ENCODE measurements around the gene MYO9A. TPM values are rescaled to one million over a fixed set of nuclear protein-coding genes. Genes with fewer than 3 reads are reported as not detected.

MYO9A gene
- total RNA-seq, 1 donor from 2014 or later, result 41.8 TPM

DNA sequence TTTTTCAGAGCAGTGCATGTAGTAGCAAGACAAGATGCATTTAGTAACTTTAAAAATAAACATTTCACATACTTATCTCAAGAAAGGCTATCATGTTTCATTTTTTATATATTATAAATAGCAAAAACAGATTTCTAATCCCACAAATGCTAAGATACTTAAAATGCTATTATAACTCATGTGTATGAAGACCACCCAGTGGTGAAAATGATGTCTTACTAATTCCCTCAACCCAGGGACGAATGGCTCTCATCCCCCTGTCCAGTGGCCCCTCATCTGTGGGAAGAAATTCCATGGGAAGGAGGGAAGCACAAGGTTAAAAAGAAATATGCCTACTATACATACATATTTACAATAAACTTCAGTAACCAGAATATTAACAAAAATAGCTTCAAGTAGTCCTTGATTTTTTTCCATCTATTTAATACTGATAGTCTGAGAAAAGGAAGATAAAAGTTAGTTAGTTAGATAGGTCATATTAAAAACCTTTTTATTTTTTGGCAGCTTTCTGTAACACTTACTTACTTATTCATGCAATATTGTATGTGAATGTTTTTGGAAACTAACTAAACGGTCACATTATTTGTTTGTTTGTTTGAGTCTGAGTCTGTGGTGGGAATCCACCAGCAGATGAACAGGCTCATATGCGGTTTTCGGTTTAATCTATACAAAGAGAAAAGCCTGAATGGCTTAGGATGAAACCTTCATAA lies 292.8 kb downstream of the MYO9A start:
- H3K4me3 Mint-ChIP-seq (ENCODE audit: unreplicated experiment), result no peak overlapping the region
- no peaks in the 10 kb centered on the region for H3K27me3 Mint-ChIP-seq (ENCODE audit: low read depth)
- H3K36me3 Mint-ChIP-seq (ENCODE audit: low read depth), result peaks cover 57% of the 10 kb centered on the region
- peaks cover 7% of the 10 kb centered on the region for H3K4me1 Mint-ChIP-seq (ENCODE audit: low read depth)
- TF ChIP-seq, protein P1, sequence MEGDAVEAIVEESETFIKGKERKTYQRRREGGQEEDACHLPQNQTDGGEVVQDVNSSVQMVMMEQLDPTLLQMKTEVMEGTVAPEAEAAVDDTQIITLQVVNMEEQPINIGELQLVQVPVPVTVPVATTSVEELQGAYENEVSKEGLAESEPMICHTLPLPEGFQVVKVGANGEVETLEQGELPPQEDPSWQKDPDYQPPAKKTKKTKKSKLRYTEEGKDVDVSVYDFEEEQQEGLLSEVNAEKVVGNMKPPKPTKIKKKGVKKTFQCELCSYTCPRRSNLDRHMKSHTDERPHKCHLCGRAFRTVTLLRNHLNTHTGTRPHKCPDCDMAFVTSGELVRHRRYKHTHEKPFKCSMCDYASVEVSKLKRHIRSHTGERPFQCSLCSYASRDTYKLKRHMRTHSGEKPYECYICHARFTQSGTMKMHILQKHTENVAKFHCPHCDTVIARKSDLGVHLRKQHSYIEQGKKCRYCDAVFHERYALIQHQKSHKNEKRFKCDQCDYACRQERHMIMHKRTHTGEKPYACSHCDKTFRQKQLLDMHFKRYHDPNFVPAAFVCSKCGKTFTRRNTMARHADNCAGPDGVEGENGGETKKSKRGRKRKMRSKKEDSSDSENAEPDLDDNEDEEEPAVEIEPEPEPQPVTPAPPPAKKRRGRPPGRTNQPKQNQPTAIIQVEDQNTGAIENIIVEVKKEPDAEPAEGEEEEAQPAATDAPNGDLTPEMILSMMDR (IDR thresholded peaks at IDR 0.05), result no peak
- peaks cover 27% of the 10 kb centered on the region for H3K9me3 Mint-ChIP-seq (ENCODE audit: low read depth)
- DNase-seq (ENCODE audit: low spot score), result no peak
- no peak overlapping the region for H3K27ac Mint-ChIP-seq (ENCODE audit: unreplicated experiment)

DNA sequence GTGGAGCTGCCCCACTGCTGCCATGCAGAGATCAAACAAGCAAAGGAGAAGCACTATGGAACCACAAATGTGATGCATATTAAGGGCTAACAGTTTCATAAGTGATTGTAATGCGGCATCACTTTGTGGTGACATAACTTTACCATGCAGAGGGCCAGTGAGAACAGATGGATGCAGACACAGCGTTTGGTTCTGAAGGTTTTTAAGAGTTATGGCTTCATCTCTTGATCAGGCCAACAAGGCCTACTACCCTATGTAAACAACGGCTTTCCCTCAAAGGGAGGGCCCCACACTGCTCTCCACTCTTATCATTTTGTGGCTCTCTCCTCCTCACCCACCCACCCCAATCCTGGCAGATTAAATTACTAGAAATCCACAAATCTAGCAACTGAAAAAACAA lies 294.1 kb downstream of the MYO9A start:
- Mint-ChIP-seq H3K4me1 (ENCODE audit: low read depth) (peaks cover 7% of the 10 kb centered on the region), H3K27ac (ENCODE audit: unreplicated experiment) (no peak overlapping the region), H3K36me3 (ENCODE audit: low read depth) (peaks cover 45% of the 10 kb centered on the region), H3K4me3 (ENCODE audit: unreplicated experiment) (no peak overlapping the region), H3K27me3 (ENCODE audit: low read depth) (no peaks in the 10 kb centered on the region), H3K9me3 (ENCODE audit: low read depth) (peaks cover 28% of the 10 kb centered on the region)
- TF ChIP-seq, protein P1 (IDR thresholded peaks at IDR 0.05), result no peak
- DNase-seq (ENCODE audit: low spot score), result no peak

DNA sequence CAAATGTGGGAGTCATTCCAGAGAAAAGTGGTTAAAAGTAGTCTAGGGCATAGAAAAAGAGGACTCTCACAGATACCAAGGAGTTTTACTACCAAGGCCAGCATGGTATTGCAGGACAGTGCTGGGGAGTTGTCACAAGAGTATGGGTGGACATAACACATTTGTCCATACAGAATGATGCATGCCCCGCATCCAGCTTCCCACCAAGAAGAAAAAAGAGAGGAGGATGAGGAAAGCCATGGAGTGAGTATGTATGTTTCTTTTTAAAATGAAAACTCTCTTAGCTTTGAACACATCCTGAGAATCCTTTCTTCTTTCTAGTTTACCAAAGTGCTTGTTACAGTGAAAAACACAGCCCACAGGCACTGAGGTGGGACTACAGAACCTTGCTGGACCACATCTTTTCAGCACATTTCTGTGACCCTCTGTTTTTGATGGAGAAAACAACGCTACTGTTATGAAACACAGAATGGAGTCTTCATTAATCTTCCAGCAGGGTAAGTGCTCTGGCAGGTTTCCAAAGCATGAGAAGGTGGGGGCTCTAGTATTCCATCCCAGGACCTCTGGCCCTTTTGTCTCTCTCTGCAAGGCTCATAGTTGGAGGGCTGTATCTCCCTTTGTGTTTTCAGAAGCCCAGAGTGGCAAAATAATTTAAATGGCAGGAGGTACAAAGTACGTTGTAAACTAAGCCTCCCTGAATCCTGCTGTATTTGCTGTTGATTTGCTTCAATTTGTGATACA lies 294.9 kb downstream of the MYO9A start:
- H3K27ac Mint-ChIP-seq (ENCODE audit: unreplicated experiment), result no peak overlapping the region
- DNase-seq (ENCODE audit: low spot score), result no peak
- no peak overlapping the region for H3K4me3 Mint-ChIP-seq (ENCODE audit: unreplicated experiment)
- H3K4me1 Mint-ChIP-seq (ENCODE audit: low read depth), result peaks cover 7% of the 10 kb centered on the region
- peaks cover 30% of the 10 kb centered on the region for H3K9me3 Mint-ChIP-seq (ENCODE audit: low read depth)
- TF ChIP-seq, protein P1 (IDR thresholded peaks at IDR 0.05), result no peak
- H3K36me3 Mint-ChIP-seq (ENCODE audit: low read depth), result peaks cover 45% of the 10 kb centered on the region
- H3K27me3 Mint-ChIP-seq (ENCODE audit: low read depth), result no peaks in the 10 kb centered on the region

DNA sequence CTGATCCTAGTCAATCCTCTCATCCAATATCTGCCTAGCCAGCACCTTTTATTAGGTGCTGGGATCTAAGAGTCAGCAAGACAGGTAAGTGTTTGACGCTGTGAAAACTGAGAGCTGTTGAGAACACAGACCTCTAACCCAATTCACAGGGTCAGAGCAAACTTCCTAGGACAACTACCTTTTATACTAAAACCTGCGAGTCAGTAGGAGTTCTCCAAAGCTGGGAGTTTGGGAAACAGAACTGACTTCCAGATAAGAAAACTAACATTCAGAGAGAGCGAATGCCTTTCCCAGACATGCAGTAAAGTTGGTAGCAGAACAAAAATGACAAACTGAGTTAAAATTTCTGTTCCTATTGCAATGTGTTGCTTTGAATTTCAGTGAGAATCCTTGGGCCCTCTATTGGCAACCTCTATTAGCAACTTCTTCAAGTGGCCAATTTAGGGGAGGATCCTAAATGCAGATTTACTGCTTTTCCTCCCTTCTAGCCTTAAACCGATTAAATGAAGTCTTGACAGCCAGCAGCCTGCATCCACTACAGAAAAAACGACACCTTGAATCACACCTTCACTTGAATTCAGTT lies 296.3 kb downstream of the MYO9A start:
- peaks cover 7% of the 10 kb centered on the region for H3K4me1 Mint-ChIP-seq (ENCODE audit: low read depth)
- H3K36me3 Mint-ChIP-seq (ENCODE audit: low read depth), result peaks cover 34% of the 10 kb centered on the region
- H3K27me3 Mint-ChIP-seq (ENCODE audit: low read depth), result no peaks in the 10 kb centered on the region
- no peak overlapping the region for H3K27ac Mint-ChIP-seq (ENCODE audit: unreplicated experiment)
- peaks cover 30% of the 10 kb centered on the region for H3K9me3 Mint-ChIP-seq (ENCODE audit: low read depth)
- no peak overlapping the region for H3K4me3 Mint-ChIP-seq (ENCODE audit: unreplicated experiment)
- no peak for DNase-seq (ENCODE audit: low spot score)
- TF ChIP-seq, protein P1 (IDR thresholded peaks at IDR 0.05), result no peak

DNA sequence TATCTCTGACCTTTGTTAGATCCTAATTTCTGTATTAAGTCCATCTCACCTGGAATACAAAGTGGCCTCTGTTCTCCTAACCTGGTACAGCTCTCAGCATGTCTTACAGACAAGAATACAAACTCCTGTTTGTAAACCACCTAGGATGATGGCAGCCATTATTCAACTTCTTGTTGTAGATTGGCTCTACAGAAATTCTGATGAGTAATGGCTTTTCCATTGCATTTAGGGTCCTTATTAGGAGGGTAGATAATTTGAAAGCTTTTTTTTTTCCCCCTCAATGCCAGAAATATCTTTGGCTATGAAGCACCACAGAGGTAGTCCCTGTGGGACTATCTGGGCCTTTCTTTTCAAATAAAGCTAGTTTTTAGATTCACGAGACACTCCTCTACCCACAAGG lies 297.8 kb downstream of the MYO9A start:
- H3K4me1 Mint-ChIP-seq (ENCODE audit: low read depth), result peaks cover 5% of the 10 kb centered on the region
- no peak overlapping the region for H3K4me3 Mint-ChIP-seq (ENCODE audit: unreplicated experiment)
- H3K27ac Mint-ChIP-seq (ENCODE audit: unreplicated experiment), result no peak overlapping the region
- TF ChIP-seq, protein P1 (IDR thresholded peaks at IDR 0.05), result no peak
- H3K9me3 Mint-ChIP-seq (ENCODE audit: low read depth), result peaks cover 30% of the 10 kb centered on the region
- H3K36me3 Mint-ChIP-seq (ENCODE audit: low read depth), result peaks cover 32% of the 10 kb centered on the region
- no peaks in the 10 kb centered on the region for H3K27me3 Mint-ChIP-seq (ENCODE audit: low read depth)
- DNase-seq (ENCODE audit: low spot score), result no peak

Data from chondrocyte (in vitro differentiated cells).